ENCODE data around the gene KLF11. TPM values are rescaled to one million over a fixed set of nuclear protein-coding genes. Genes with fewer than 3 reads are reported as not detected.

KLF11 gene
- total RNA-seq, 3 donors from 2014 or later, result 22.0 to 27.5 (median 22.2) TPM

- peaks cover 4 to 5% of the 10 kb centered on the region in 2 donors for H3K9me3 ChIP-seq
- no peak for TF ChIP-seq POLR2AphosphoS5 (IDR thresholded peaks at IDR 0.05)
- no peak for TF ChIP-seq POLR2A (IDR thresholded peaks at IDR 0.05)
- no peak for TF ChIP-seq CTCF (IDR thresholded peaks at IDR 0.05)
- H3K4me1 ChIP-seq, result no peaks in the 10 kb centered on the region
- no peak overlapping the region for H3K27ac ChIP-seq
- H3K4me3 ChIP-seq, result no peak overlapping the region
- H3K27me3 ChIP-seq, result no peaks in the 10 kb centered on the region
- H3K36me3 ChIP-seq, result no peaks in the 10 kb centered on the region
- no peak for DNase-seq (ENCODE audit: low spot score in 2 of 2)
- intact Hi-C loops (cut with DNase I; ENCODE audit: low total_unique reads), result no loop called here
Measured at GRCh38 chr2:10016802-10017258, 26.5 kb upstream of the KLF11 start.

GRCh38 chr2:10017313-10017941 lies 25.9 kb upstream of the KLF11 start:
- intact Hi-C loops (cut with DNase I; ENCODE audit: low total_unique reads), result no loop called here
- DNase-seq (ENCODE audit: low spot score in 2 of 2), result no peak
- H3K27me3 ChIP-seq, result no peaks in the 10 kb centered on the region
- H3K4me1 ChIP-seq, result no peaks in the 10 kb centered on the region
- H3K4me3 ChIP-seq, result no peak overlapping the region
- no peak for TF ChIP-seq CTCF (IDR thresholded peaks at IDR 0.05)
- no peak for TF ChIP-seq POLR2AphosphoS5 (IDR thresholded peaks at IDR 0.05)
- TF ChIP-seq POLR2A (IDR thresholded peaks at IDR 0.05), result no peak
- H3K9me3 ChIP-seq, result peaks cover 4 to 5% of the 10 kb centered on the region in 2 donors
- H3K27ac ChIP-seq, result no peak overlapping the region
- no peaks in the 10 kb centered on the region for H3K36me3 ChIP-seq

GRCh38 chr2:10019174-10019573 lies 24.2 kb upstream of the KLF11 start:
- Histone ChIP-seq H3K36me3 (no peaks in the 10 kb centered on the region), H3K9me3 (peaks cover 4 to 5% of the 10 kb centered on the region in 2 donors), H3K4me1 (no peaks in the 10 kb centered on the region), H3K4me3 (no peak overlapping the region), H3K27ac (peak overlapping the region in 1 of 2 donors; percentile 58), H3K27me3 (no peaks in the 10 kb centered on the region)
- DNase-seq (ENCODE audit: low spot score in 2 of 2), result no peak
- intact Hi-C loops (cut with DNase I; ENCODE audit: low total_unique reads), result loop anchor here (1.0 kb wide), 1 partner anchor 37 kb away; no protein-coding TSS in a partner anchor
- TF ChIP-seq POLR2AphosphoS5 (IDR thresholded peaks at IDR 0.05) (peak in 1 of 3 donors; percentile 72), POLR2A (IDR thresholded peaks at IDR 0.05) (no peak), CTCF (IDR thresholded peaks at IDR 0.05) (no peak)

- H3K27me3 ChIP-seq, result no peaks in the 10 kb centered on the region
- H3K27ac ChIP-seq, result peak overlapping the region in 1 of 2 donors; percentile 58
- no peaks in the 10 kb centered on the region for H3K4me1 ChIP-seq
- DNase-seq (ENCODE audit: low spot score in 2 of 2), result no peak
- peaks cover 4 to 5% of the 10 kb centered on the region in 2 donors for H3K9me3 ChIP-seq
- TF ChIP-seq CTCF (IDR thresholded peaks at IDR 0.05), result no peak
- TF ChIP-seq POLR2AphosphoS5 (IDR thresholded peaks at IDR 0.05), result no peak
- no peak for TF ChIP-seq POLR2A (IDR thresholded peaks at IDR 0.05)
- H3K36me3 ChIP-seq, result no peaks in the 10 kb centered on the region
- no peak overlapping the region for H3K4me3 ChIP-seq
- intact Hi-C loops (cut with DNase I; ENCODE audit: low total_unique reads), result loop anchor here (1.0 kb wide), 1 partner anchor 38 kb away; no protein-coding TSS in a partner anchor
Measured at GRCh38 chr2:10019602-10020400, 23.5 kb upstream of the KLF11 start.

- no peaks in the 10 kb centered on the region for H3K4me1 ChIP-seq
- TF ChIP-seq CTCF (IDR thresholded peaks at IDR 0.05), result no peak
- no peak for TF ChIP-seq POLR2A (IDR thresholded peaks at IDR 0.05)
- no peak for TF ChIP-seq POLR2AphosphoS5 (IDR thresholded peaks at IDR 0.05)
- DNase-seq (ENCODE audit: low spot score in 2 of 2), result no peak
- H3K27ac ChIP-seq, result no peak overlapping the region
- no peaks in the 10 kb centered on the region for H3K27me3 ChIP-seq
- peaks cover under 1 to 1% of the 10 kb centered on the region in 2 donors for H3K9me3 ChIP-seq
- H3K4me3 ChIP-seq, result no peak overlapping the region
- intact Hi-C loops (cut with DNase I; ENCODE audit: low total_unique reads), result no loop called here
- no peaks in the 10 kb centered on the region for H3K36me3 ChIP-seq
Measured at GRCh38 chr2:10022041-10022421, 21.3 kb upstream of the KLF11 start.

All from breast epithelium (tissue), 4 donors.